NCI-H187 treated with DMSO at 0.1 percent for 48 hours (cell line): ENCODE results near the gene PPP2R2C.

Experiments used
- DNase-seq: peaks from one replicate; lab custom pipeline; 2025; lab: John Stamatoyannopoulos, UW

Gene PPP2R2C

DNA sequence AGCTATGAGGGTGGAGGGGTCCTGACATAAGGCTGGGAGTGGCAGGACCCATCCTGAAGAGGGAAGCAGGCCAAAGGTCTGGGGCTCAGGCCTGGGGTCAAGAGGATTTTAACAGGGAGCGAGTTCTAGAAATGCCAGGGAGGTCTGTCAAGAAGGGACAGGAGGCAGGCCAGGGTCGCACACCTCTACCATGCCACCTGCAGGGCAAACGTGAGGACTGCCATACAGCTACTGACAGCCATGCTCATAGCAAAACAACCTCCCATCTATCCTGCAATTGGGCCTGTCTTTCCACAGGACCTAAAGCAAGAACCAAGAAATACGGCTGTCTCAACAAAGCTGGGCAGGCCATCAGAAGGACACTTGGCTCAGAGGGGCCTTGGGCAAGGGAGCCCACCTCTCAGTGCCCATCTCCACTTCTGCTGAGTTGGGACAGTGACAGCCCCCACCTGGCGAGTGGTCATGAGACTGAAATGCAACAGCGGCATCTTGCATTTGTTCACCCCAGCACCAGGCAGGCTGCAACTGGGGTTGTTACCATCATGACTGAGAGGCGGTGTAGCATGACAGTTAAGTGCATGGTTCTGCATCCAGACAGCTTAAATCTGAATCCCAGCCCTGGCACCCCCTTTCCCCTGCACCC is 110.0 kb downstream of the PPP2R2C start:
- DNase-seq = no peak

DNA sequence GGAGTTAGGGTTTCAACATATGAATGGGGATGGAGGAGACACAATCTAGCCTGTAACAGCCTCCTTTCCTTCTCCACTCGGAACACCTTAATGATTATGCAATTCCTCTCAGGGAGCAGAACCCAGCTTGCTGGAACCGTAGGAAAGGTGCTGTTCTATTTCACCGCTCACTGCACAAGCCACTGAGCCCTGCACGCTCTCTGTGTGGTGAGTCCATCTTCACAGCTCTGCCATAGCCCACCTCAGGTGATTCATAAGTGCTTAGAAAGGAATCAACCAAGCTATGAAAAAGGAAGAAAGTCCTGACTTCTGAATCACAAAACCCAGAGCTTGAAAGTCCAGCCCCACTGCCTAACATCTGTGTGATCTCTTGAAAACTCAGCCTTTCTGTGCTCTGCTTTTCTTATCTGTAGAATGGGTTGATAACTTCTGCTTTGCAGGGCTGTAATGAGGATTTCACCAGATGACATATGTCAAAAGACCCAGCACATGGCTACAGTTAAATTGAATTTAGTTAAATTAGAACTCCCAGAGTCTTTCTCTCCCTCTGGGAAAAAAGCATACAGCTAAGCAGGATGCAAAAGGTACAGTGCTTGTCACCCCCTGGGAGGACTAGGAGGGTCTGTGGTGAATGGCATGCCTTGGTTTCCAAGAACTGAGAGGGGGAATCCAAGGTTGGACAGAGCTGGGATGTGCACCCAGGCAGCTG is 111.2 kb downstream of the PPP2R2C start:
- no peak for DNase-seq

DNA sequence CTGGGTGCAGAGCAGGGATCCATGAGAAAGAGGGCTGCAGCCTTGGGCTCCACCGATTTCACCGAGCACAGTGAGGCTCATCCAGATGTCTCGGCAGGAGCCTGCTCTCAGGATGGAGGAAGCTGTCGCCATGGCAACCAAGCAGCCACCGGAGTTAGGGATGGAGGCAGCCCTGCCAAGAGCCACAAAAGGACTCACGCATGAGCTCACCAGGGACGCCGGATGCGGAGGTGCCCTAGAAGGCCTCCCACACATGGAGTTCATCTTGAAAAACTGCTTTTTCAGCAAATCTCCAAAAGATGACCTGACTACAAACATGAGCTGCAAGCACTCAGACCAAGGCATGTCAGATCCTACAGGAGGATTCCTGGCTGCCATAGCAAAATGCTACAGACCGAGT is 112.0 kb downstream of the PPP2R2C start:
- no peak for DNase-seq

DNA sequence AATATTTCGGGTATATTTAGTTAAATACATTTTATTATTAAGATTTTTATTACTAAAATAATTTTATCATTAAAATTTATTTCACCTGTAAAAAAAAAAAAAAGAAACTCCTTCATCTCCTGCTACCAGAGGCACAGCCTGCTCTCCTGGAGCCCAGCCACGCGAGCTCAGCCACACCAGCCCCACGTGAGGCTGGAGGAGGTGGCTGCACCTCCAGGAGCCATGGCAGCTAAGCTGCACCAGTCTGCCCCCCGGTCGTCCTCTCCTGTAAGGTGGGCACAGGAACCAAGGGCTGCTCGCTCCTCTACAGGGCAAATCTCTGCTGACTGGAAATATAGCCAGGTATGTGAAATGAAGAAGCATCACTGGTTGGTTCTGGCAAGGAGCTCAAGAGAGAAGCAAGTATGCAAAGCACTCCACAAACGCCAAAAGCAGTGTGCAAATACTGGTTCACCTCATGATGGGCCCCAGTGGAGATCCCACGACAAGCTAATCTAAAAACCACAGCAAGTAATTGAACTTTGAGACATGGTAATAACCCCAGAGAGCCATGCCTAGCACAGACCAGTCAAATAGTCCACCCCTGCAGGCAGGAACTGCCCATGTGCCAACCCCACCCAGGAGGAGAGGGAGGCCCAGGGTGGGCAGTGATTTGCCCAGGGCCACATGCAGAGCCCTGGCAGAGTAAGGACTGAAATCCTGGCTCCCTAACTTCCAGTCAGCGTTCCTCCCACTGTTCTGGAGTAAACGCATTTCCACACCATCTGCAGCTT is 112.7 kb downstream of the PPP2R2C start:
- no peak for DNase-seq

DNA sequence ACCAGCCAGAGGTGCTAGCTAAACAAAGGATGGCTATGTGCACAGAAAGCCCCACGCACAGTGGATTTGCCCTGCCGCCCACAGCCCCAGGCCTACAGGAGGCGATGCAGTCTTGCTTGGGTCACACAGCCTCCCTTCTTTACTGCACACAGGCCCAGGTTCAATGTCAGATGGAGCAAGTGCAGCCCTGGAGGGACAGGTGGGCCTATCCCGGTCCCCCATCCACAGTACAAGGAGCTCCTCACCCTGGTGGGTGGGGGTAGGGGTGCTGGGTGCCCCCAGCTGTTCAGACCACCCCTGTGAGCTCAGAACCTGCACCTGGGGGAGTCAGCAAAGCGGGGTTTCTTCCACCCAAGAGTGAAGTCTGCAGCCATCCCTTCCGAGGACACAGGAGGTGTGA is 114.9 kb downstream of the PPP2R2C start:
- DNase-seq = no peak

DNA sequence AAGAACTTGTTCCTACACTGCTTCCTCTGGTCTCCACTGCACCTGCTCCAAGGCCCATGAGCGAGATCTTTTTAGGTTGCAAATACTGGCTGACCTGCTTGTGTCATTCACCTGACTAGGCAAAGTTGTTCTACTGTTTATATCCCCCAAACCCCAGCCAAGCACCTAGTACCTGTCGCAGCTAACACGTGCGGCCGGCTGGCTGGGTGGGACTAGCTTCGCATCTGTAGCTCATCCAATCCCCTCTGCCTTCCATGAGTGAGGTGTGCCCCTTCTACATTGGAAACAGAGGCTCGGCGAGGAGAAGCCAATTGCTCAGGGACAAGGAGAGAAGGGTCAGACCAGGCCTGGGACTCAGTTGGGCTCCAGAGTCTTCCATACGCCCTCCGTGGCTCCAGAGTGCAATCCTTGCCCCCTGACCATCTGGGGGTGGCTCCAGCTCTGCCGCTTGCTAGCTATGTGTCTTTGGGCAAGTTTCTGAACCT is 116.3 kb downstream of the PPP2R2C start:
- DNase-seq = no peak

DNA sequence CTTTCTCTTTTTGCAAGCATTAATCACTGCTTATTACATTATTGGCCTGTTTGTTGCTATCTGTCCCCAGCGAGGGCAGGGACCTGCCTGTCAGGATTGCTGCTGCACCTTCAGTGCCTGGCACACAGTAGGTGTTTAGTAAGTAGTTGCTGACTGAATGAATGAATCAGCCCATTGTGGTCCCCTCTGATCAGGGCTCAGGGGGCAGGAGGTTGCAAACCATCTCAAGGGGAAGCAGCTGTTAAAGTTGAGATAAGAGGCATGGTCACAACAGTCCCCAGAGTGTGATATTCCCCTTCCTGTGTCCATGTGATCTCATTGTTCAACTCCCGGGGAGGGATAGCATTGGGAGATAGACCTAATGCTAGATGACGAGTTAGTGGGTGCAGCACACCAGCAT is 117.4 kb downstream of the PPP2R2C start:
- no peak for DNase-seq

DNA sequence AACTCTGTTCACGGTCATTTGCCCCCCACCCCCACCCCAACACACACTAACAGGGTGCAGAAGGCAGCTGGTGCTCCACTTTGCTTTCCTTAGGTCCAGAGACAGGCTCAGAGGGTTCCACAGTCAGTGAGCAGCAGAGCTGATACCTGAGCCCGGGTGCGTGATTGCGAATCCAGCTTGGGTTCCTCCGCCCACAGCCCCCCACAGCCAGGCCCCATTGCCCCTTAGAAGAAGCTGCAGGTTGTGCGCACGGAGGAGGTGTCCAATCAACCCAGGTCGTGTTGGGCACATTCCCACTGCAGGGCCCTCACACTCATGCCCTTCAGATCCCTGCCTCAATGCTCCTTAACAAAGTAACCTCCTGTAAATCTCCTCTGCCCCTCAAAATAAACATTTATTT is 117.8 kb downstream of the PPP2R2C start:
- DNase-seq = no peak

DNA sequence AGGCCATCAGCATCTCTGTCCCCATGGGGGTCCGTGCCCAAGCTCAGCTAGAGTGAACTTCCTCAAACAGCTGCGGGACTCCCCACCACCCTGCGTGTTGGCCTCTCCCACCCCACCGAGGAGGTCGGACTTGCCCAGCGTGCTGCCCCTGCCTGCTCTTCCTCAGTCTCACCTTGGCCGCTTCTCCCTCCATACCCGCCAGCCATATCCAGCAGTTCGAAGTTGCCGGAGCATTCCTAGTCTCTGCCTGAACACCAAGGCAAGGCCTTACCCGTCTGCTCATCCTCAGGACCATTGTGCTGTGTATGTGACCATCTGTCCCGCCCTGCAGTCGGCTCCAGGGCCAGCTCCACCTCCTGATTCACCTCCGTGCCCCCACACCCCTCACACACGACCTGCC is 118.3 kb downstream of the PPP2R2C start:
- no peak for DNase-seq

DNA sequence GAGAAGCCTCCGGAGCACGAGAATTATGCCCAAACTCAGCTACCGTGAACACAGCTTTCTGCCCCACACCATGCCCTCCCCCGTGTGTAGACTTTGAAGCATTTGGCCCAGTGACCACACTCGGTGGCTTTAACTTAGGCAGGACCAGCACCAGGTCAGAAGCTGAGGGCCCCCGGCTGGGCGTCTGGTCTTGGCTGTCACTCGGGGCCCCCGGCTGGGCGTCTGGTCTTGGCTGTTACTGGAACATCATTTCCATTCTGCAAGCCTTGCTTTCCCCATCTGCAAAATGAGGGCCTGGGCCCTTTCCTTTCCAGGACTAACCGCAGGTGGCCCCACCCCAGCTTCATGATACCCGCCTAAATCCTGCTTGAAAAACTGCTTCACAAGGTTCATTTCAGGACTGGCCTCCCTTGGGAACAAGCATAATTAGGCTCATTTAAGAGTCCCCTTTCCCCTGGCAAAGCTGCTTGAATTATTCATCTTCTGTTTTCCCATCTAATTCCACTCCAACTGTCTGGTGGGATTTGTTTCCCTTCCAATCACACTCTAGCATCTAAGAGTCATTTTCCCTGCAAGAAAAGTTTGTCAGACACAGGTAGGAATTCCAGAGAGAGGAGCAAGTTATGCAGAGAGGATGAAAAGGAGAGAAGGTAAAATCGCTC is 120.3 kb downstream of the PPP2R2C start:
- DNase-seq = no peak

DNA sequence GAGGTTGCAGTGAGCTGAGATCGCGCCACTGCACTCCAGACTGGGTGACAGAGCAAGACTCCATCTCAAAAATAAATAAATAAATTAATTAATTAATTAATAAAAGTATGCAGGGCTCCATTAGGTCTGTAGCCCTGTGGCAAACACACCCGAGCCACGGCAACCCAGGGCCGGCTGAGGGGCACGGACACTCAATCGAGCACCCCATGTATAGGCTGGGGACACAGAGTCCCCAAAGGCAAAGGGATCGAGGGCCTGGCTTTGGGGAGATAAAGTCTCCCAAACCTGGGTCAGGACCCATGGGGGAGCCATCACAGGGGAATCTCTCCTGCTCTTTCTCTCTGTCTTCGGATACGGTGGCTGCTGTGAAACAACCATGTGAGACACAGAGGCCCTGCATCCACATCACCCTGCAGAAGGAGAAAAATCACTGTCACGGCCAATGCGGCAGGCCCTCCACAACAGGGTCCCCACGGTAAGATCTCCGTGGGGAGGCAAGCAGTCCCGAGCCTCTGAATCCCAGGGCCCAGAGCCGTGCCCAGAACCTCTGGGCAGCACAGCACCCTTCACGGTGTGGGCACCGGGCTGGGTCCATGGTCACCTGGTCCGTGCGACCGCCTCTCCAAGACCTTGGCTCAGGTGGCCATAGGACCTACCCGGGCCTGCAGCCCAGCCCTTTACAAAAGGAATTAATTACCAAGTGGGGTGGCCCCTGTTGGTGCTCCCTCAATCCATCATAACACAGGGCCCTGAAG is 121.0 kb downstream of the PPP2R2C start:
- DNase-seq = no peak

DNA sequence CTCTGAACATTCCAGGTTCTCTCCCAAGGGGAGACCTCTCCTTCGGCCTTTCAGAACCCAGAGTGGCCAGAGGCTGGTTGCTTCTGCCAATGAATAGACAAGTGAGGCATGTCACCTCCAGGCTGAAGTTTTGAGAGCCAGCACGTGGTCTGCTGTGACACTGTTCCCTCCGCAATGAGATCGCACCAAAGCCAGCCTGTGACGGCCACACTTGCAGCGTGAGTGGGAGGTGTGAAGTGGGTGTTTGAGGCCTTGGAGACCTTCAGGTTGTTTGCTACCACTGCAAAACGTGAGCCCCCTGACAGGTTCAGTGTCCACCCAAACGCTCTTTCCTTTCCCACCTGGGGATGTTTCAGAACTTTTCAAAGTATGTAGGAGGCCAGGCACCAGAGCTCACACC is 121.8 kb downstream of the PPP2R2C start:
- no peak for DNase-seq

DNA sequence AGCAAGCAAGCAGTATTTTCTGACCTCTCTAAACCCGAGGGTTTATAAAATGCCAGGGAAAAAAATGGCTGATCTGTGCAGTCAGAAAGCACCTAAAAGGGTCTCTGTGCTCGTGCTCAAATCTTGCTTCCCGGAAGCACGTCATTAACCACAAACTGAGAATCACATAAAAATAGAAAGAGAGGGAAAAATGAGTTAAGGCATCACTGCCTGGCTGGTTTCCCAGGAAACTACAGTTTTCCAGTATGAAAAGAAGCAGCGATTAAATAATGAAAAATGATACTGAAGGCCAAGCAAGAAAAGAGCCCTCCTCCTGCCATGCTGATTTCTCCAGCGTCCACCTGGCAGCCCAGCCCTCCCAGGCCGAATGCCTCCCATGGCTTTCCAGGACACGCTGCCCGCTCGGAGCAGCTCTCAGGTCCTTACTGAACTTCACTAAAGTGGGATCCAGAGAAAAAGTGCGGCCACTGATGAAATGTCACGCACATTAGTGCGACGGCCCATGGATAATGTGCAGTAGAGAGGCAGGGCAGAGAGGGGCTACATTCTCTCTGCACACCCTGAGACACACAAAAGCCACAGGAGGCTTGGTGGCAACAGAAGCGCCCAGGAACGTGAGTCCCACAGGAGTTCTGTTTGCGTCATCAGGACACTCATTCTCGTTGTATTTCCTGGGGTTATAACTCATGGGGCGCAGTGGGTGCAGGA is 122.4 kb downstream of the PPP2R2C start:
- DNase-seq = no peak

DNA sequence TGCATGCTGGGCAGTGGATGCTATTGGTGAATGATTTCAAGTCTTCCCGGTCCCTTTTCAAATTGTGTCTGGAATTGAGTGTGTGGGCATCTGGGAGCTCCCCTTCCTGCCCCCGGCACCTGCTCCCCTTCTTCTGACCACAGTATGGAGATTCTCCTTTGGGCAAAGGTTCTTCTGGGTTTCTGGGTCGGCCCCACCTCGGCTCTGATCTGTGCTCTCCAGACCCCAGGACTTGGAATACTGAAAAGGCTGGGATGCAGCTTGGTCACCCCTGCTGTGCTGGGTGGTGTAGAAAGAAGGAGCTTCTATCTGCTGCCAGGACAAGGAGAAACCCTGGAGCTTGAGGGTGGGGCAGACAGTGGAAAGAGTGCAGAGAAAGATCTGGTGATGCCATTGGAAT is 124.0 kb downstream of the PPP2R2C start:
- no peak for DNase-seq

DNA sequence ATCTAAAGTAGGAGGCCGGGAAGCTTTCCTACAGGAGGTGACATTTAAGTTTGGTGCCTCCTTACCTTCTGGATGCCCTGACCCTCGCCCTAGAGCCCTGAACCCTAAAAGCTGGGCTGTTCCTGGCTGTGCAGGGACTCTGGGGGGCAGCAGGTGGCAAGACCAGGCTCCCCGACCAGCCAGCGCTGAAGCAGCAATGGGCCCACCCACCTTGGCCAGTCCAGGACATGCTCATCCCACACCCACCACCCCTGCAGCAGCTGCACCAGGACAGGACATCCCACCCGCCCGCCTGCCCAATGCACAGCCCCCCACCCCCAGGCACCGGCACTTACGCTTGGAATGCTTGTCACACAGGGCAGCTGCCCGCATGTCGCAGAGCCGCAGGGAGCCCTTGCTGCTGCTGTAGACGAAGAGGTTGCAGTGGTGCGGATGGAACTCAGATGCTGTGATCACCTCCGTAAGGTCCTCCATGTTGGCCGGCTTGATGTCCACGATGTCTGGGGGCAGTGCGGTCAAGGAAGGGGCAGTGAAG is 124.8 kb downstream of the PPP2R2C start:
- DNase-seq = no peak

DNA sequence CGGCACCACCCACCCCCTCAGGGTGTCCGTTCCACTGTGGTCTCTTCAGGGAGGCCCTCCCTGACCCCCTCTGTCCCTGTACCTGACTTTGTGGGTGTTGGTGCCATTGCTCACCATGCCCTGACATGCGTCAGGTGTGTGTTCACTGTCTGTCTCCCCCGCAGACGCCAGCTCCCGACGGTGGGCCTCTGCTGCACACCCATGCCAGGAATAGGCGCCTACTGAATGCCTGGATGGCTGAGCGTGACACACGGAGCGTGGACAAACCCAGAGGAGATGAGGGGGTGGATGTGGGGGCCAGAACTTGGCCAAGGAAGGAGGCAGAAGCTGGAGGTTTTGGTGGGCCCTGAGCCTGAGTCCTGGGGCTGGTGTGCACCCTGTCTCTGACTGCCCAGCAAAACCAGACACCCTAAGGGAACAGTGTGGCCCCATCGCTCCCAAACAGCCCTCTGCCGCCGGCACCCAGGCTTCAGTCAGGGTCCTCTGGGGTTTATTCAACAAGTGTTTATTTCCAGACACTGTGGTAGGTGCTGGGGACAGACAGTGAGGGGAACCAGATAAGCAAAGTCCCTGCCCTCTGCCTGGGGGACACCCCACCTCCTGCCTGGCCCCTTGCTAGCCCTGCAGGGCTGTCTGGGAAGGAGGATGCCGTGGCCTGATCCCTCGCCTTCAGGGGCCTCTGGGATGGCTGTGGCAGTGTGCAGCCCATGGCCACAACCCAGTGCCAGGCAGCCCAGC is 125.9 kb downstream of the PPP2R2C start:
- DNase-seq = no peak

DNA sequence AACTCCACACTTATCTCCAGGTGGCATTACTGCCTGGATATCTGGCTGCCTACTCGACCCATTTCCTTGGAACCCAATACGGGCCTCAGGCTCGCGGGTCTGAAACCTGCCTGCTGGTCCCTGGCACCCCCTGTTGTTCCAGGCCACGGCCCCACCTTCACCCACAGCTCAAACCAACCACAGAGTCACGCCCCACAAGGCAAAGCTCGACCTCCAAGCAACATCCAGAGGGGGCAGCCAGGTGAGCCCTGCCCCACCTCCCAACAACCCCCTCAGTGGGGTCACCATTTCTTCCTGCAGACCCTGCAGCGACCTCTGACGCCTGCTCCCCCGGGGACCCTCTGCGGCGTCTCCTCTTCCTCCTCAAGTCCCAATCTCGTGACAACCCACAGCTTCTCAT is 126.5 kb downstream of the PPP2R2C start:
- no peak for DNase-seq

DNA sequence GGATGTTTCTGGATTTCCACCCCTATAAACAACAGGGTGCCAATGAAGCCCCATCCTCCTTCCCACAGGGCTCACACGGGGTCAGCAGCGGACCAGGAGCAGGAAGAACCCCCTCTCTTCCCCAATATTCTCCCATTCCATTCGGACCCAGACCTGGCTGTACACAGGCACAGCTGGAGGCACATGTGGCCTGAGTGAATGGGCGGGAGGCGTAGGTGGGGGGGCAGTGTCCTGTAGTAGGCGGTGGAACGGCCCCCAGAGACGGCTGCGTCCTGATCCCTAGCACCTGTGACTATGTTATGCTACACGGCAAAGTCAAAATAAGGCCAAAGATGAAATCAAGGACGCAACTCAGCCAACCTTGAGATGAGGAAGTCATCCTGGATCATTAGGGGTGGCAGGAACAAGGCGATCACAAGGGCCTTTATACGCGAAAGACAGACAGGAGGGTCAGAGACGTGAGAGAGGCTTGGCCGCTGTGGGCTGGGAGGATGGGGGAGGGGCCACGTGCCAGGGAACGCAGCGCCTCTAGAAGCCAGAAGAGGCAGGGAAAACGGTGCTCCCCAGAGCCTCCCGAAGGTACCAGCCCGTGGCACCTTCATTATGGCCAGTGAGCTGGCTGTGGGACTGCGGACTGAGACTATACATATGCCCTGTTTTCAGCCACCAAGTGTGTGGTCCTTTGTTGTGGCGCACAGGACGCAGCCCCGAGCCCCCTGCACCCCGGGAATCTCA is 127.2 kb downstream of the PPP2R2C start:
- no peak for DNase-seq

DNA sequence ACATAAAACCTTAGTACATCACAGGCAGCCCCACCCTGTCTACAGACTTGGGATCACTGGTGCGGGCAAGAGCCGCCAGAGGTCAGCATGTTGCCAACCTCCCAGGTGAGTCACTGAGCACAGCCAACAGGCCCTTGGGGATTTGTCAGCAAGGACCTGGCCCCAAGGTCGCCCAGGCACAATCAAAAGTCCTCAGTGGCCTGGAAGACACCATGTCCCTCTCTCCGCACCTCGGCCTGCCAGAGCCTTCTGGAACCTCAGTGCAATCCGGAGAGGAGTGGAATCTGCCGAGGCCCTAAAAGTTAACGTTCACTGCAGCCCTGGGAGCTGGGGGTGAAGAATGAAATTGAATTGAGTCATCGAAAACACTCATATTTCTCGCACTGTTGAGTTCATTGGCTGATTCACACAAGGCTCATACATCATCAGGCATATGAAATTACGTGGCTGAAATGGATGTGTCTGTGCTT is 128.4 kb downstream of the PPP2R2C start:
- no peak for DNase-seq
